Measurements from ENCODE around the gene FGF22. TPM values are rescaled to one million over a fixed set of nuclear protein-coding genes. Genes with fewer than 3 reads are reported as not detected.
A peak's percentile ranks its signal among the peaks of the same experiment; 100 is the strongest.

Gene FGF22
- total and polyA plus RNA-seq, 2 of the 13 experiments (the other 11 are each of a cell fraction or from before 2014, with no cell fraction given), result 0.24 TPM; not detected in 1

DNA sequence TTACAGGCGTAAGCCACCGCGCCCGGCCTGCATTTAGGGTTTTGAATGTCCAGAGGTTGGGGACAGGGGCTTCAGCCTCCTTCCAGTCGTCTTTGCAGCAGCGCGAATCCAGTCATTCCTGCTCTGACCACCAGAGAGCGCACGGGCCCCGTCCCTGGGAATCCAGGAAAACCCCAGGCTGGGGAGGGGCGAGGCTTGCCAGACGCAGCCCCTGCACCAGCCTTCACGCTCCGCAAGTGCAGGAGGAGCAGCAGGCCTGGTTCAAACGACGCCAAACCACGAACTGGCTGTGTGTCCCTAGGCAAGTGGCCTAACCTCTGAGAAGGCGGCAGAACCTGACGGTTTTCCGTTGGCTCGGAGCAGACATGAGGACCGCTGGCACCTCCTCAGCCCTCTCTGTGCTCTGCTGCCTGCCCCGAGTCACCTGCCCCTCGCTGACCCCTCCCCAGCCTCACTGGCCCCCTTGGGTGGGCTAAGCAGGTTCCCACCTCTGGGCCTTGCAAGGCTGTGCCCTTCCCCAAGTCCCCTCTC lies 25.3 kb downstream of the FGF22 start (continued):
- TF ChIP-seq, protein P1, sequence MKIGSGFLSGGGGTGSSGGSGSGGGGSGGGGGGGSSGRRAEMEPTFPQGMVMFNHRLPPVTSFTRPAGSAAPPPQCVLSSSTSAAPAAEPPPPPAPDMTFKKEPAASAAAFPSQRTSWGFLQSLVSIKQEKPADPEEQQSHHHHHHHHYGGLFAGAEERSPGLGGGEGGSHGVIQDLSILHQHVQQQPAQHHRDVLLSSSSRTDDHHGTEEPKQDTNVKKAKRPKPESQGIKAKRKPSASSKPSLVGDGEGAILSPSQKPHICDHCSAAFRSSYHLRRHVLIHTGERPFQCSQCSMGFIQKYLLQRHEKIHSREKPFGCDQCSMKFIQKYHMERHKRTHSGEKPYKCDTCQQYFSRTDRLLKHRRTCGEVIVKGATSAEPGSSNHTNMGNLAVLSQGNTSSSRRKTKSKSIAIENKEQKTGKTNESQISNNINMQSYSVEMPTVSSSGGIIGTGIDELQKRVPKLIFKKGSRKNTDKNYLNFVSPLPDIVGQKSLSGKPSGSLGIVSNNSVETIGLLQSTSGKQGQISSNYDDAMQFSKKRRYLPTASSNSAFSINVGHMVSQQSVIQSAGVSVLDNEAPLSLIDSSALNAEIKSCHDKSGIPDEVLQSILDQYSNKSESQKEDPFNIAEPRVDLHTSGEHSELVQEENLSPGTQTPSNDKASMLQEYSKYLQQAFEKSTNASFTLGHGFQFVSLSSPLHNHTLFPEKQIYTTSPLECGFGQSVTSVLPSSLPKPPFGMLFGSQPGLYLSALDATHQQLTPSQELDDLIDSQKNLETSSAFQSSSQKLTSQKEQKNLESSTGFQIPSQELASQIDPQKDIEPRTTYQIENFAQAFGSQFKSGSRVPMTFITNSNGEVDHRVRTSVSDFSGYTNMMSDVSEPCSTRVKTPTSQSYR (CRISPR knock-in tag; IDR thresholded peaks at IDR 0.05; ENCODE audit: borderline replicate concordance), result peak; percentile 51; the same call in 1 of the 2 replicates
- TF ChIP-seq GFI1 (CRISPR knock-in tag; IDR thresholded peaks at IDR 0.05; ENCODE audit: borderline replicate concordance) (peak; percentile 60; the same call in 1 of the 2 replicates), HNRNPL (IDR thresholded peaks at IDR 0.05; ENCODE audit: low read depth, low read length) (no peak), ZSCAN20 (CRISPR knock-in tag; IDR thresholded peaks at IDR 0.05; ENCODE audit: borderline replicate concordance) (no peak), ZNF572 (CRISPR knock-in tag; IDR thresholded peaks at IDR 0.05) (peak; percentile 97), ZNF101 (CRISPR knock-in tag; IDR thresholded peaks at IDR 0.05; ENCODE audit: borderline replicate concordance, low read depth) (no peak), PLRG1 (conservative IDR thresholded peaks at IDR 0.05) (no peak), KLF12 (CRISPR knock-in tag; IDR thresholded peaks at IDR 0.05; ENCODE audit: borderline replicate concordance) (peak; percentile 60; the same call in 1 of the 2 replicates), ELF4 (CRISPR knock-in tag; IDR thresholded peaks at IDR 0.05; ENCODE audit: borderline replicate concordance) (no peak), ZNF629 (CRISPR knock-in tag; conservative IDR thresholded peaks at IDR 0.05) (no peak), PPARG (CRISPR knock-in tag; conservative IDR thresholded peaks at IDR 0.05) (peak; percentile 51; the same call in 1 of the 2 replicates), ZNF547 (CRISPR knock-in tag; IDR thresholded peaks at IDR 0.05) (peak; percentile 71; the same call in 1 of the 2 replicates), ZNF446 (CRISPR knock-in tag; IDR thresholded peaks at IDR 0.05) (no peak), ZFYVE20 (CRISPR knock-in tag; IDR thresholded peaks at IDR 0.05; ENCODE audit: borderline replicate concordance, low read depth) (no peak), PHF8 (CRISPR knock-in tag; IDR thresholded peaks at IDR 0.05) (peak; percentile 54; the same call in 1 of the 2 replicates), ZBTB21 (CRISPR knock-in tag; IDR thresholded peaks at IDR 0.05) (no peak), KLF11 (CRISPR knock-in tag; IDR thresholded peaks at IDR 0.05) (no peak), PRMT3 (CRISPR knock-in tag; IDR thresholded peaks at IDR 0.05; ENCODE audit: borderline replicate concordance, low read depth) (no peak), KAT8 (CRISPR knock-in tag; IDR thresholded peaks at IDR 0.05) (peak; percentile 73), SALL1 (CRISPR knock-in tag; IDR thresholded peaks at IDR 0.05) (peak; percentile 90), MIER2 (CRISPR knock-in tag; IDR thresholded peaks at IDR 0.05) (0 out of 2 replicates have a peak, but pooled peaks have one; percentile 41), GABPB1 (CRISPR knock-in tag; IDR thresholded peaks at IDR 0.05) (peak; percentile 63; the same call in 1 of the 2 replicates), MAFF (IDR thresholded peaks at IDR 0.05; ENCODE audit: low read depth, low read length) (no peak), MEIS2 (CRISPR knock-in tag; IDR thresholded peaks at IDR 0.05) (no peak)
- TF ChIP-seq, protein P2, sequence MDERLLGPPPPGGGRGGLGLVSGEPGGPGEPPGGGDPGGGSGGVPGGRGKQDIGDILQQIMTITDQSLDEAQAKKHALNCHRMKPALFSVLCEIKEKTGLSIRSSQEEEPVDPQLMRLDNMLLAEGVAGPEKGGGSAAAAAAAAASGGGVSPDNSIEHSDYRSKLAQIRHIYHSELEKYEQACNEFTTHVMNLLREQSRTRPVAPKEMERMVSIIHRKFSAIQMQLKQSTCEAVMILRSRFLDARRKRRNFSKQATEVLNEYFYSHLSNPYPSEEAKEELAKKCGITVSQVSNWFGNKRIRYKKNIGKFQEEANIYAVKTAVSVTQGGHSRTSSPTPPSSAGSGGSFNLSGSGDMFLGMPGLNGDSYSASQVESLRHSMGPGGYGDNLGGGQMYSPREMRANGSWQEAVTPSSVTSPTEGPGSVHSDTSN (CRISPR knock-in tag; IDR thresholded peaks at IDR 0.05), result no peak
